ENCODE results near the gene APEH.

Gene APEH

GRCh38 chr3:49655731-49656285, 18.3 kb upstream of the APEH start:
- no peaks in the 10 kb centered on the region for H3K27me3 ChIP-seq (ENCODE audit: insufficient read depth, low read depth, severe bottlenecking)
- TF ChIP-seq CTCF (IDR thresholded peaks at IDR 0.05; ENCODE audit: low read depth, low read length), result no peak
- no peaks in the 10 kb centered on the region for H3K9me3 ChIP-seq (ENCODE audit: severe bottlenecking)
- no peak for DNase-seq
- peaks cover 60% of the 10 kb centered on the region for H3K36me3 ChIP-seq
- H3K27ac ChIP-seq, result no peak overlapping the region
- H3K4me3 ChIP-seq (ENCODE audit: low read depth, low read length), result no peak overlapping the region

GRCh38 chr3:49656541-49657112, 17.5 kb upstream of the APEH start:
- no peak for DNase-seq
- Histone ChIP-seq H3K27me3 (ENCODE audit: insufficient read depth, low read depth, severe bottlenecking) (no peaks in the 10 kb centered on the region), H3K9me3 (ENCODE audit: severe bottlenecking) (no peaks in the 10 kb centered on the region), H3K27ac (no peak overlapping the region), H3K36me3 (peaks cover 52% of the 10 kb centered on the region), H3K4me3 (ENCODE audit: low read depth, low read length) (no peak overlapping the region)
- no peak for TF ChIP-seq CTCF (IDR thresholded peaks at IDR 0.05; ENCODE audit: low read depth, low read length)

GRCh38 chr3:49657208-49657915, 16.8 kb upstream of the APEH start:
- Histone ChIP-seq H3K4me3 (ENCODE audit: low read depth, low read length) (no peak overlapping the region), H3K9me3 (ENCODE audit: severe bottlenecking) (no peaks in the 10 kb centered on the region), H3K27ac (no peak overlapping the region), H3K36me3 (peaks cover 47% of the 10 kb centered on the region), H3K27me3 (ENCODE audit: insufficient read depth, low read depth, severe bottlenecking) (no peaks in the 10 kb centered on the region)
- TF ChIP-seq CTCF (IDR thresholded peaks at IDR 0.05; ENCODE audit: low read depth, low read length), result no peak
- no peak for DNase-seq

- no peak for TF ChIP-seq CTCF (IDR thresholded peaks at IDR 0.05; ENCODE audit: low read depth, low read length)
Observed at GRCh38 chr3:49658711-49659110, 15.4 kb upstream of the APEH start.

GRCh38 chr3:49659756-49660155, 14.4 kb upstream of the APEH start:
- Histone ChIP-seq H3K27ac (no peak overlapping the region), H3K9me3 (ENCODE audit: severe bottlenecking) (no peaks in the 10 kb centered on the region), H3K4me3 (ENCODE audit: low read depth, low read length) (no peak overlapping the region), H3K36me3 (peaks cover 26% of the 10 kb centered on the region), H3K27me3 (ENCODE audit: insufficient read depth, low read depth, severe bottlenecking) (no peaks in the 10 kb centered on the region)
- TF ChIP-seq CTCF (IDR thresholded peaks at IDR 0.05; ENCODE audit: low read depth, low read length), result no peak
- no peak for DNase-seq

More at GRCh38 chr3:49658711-49659110, 15.4 kb upstream of the APEH start:
- no peak for DNase-seq
- no peak overlapping the region for H3K4me3 ChIP-seq (ENCODE audit: low read depth, low read length)
- H3K36me3 ChIP-seq, result peaks cover 35% of the 10 kb centered on the region
- no peak overlapping the region for H3K27ac ChIP-seq
- H3K9me3 ChIP-seq (ENCODE audit: severe bottlenecking), result no peaks in the 10 kb centered on the region
- H3K27me3 ChIP-seq (ENCODE audit: insufficient read depth, low read depth, severe bottlenecking), result no peaks in the 10 kb centered on the region
